Esophagus muscularis mucosa (tissue), 3 donors: ENCODE results near the gene BTBD16.
A peak's percentile ranks its signal among the peaks of the same experiment; 100 is the strongest.

Source experiments
- POLR2A ChIP-seq: fragments of 450-650 bp; IDR thresholded peaks from one replicate; pipeline ENCODE4 v1.6.1; 2017; ENCODE audit warnings: antibody characterized with exemption, moderate library complexity, mild to moderate bottlenecking, low read depth
- POLR2AphosphoS5 ChIP-seq, 2 donors: sonication (generic); formaldehyde crosslinking; IDR thresholded peaks; one replicate each; pipeline ENCODE4 v1.6.1; 2017; ENCODE audit warnings: antibody characterized with exemption in 2 of 2
- TF ChIP-seq, protein P1 (sequence below), 3 experiments: fragments of 200-600 bp in 2 of 3; fragments of 450-650 bp in 1 of 3; sonication (generic) in 2 of 3; IDR thresholded peaks; one replicate each; pipeline ENCODE4 v1.5.1; 2017 to 2019; ENCODE audit warnings: antibody characterized with exemption in 3 of 3, mild to moderate bottlenecking in 2 of 3, moderate library complexity in 1 of 3

DNA sequence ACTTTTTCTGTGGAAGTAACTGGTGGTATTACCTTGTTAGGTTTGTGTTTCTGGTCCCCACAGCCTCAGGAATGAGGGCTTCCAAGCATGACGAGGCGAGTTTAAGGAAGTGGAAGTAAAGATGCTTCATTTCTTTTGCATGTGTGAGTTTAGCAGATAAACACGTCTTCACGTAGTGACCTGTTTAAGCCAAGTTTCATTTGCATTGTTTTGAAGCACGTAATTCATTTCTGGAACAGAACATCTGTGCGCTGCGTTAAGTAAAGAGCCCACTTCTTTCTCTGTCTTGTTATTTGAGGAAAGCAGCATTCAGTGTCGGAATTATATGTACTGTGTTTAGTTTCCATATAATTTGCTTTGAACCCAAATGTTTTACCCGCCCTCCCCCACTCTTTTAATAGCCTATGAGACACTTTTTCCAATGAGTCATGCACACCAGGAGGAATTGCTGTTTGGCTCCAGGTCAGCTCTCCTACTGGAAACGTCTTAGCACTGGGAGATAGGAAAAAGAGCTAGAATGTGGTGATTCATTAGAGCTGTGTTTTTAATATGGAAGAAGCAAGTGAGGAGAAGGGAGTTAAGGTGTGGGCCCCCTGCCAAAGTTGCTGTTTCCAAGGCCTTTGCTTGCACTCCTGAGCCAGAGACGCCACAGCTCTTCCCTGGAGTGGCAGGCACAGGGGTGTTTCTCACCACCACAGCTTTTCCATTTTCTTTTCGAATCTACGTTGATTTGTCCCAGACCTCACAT, 36.7 kb downstream of the BTBD16 start:
- TF ChIP-seq POLR2A (no peak), POLR2AphosphoS5 (IDR thresholded peaks at IDR 0.05) (peak; percentile 83 to 97)
- TF ChIP-seq, protein P1, sequence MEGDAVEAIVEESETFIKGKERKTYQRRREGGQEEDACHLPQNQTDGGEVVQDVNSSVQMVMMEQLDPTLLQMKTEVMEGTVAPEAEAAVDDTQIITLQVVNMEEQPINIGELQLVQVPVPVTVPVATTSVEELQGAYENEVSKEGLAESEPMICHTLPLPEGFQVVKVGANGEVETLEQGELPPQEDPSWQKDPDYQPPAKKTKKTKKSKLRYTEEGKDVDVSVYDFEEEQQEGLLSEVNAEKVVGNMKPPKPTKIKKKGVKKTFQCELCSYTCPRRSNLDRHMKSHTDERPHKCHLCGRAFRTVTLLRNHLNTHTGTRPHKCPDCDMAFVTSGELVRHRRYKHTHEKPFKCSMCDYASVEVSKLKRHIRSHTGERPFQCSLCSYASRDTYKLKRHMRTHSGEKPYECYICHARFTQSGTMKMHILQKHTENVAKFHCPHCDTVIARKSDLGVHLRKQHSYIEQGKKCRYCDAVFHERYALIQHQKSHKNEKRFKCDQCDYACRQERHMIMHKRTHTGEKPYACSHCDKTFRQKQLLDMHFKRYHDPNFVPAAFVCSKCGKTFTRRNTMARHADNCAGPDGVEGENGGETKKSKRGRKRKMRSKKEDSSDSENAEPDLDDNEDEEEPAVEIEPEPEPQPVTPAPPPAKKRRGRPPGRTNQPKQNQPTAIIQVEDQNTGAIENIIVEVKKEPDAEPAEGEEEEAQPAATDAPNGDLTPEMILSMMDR (IDR thresholded peaks at IDR 0.05) = no peak
